ENCODE data around the gene TMBIM6.
A peak's percentile ranks its signal among the peaks of the same experiment; 100 is the strongest.

The TMBIM6 gene

GRCh38 chr12:49741882-49742620, 694 bp downstream of the TMBIM6 start:
- no peak for TF ChIP-seq FOXP2 (optimal IDR thresholded peaks at IDR 0.05; ENCODE audit: control extremely low read depth, extremely low read length, insufficient read depth)
- no peak for TF ChIP-seq POLR2AphosphoS5 (IDR thresholded peaks at IDR 0.05; ENCODE audit: borderline replicate concordance, low read depth, low read length)
- TF ChIP-seq EZH2 (IDR thresholded peaks at IDR 0.05), result no peak
- Histone ChIP-seq H3K27ac (peak overlapping the region; percentile 95), H3K36me3 (ENCODE audit: insufficient read depth, low read length) (peaks cover 15% of the 10 kb centered on the region), H3K9me3 (ENCODE audit: low read depth, low read length) (no peaks in the 10 kb centered on the region), H3K9ac (ENCODE audit: insufficient read length) (peak overlapping the region; percentile 96), H3K4me3 (peak overlapping the region; percentile 94)
- no peak for DNase-seq (ENCODE audit: low read depth, low spot score)

GRCh38 chr12:49744363-49744885, 3.1 kb downstream of the TMBIM6 start:
- TF ChIP-seq POLR2AphosphoS5 (IDR thresholded peaks at IDR 0.05; ENCODE audit: borderline replicate concordance, low read depth, low read length), result no peak
- TF ChIP-seq EZH2 (IDR thresholded peaks at IDR 0.05), result no peak
- TF ChIP-seq FOXP2 (optimal IDR thresholded peaks at IDR 0.05; ENCODE audit: control extremely low read depth, extremely low read length, insufficient read depth), result no peak
- no peaks in the 10 kb centered on the region for H3K9me3 ChIP-seq (ENCODE audit: low read depth, low read length)
- H3K36me3 ChIP-seq (ENCODE audit: insufficient read depth, low read length), result peaks cover 29% of the 10 kb centered on the region
- peak overlapping the region; percentile 44; the same call in 1 of the 2 replicates for H3K4me3 ChIP-seq
- H3K9ac ChIP-seq (ENCODE audit: insufficient read length), result no peak overlapping the region
- peak overlapping the region; percentile 23; the same call in 1 of the 2 replicates for H3K27ac ChIP-seq
- DNase-seq (ENCODE audit: low read depth, low spot score), result no peak

GRCh38 chr12:49748306-49748705, 6.9 kb downstream of the TMBIM6 start:
- Histone ChIP-seq H3K9ac (ENCODE audit: insufficient read length) (no peak overlapping the region), H3K27ac (no peak overlapping the region), H3K36me3 (ENCODE audit: insufficient read depth, low read length) (peaks cover 54% of the 10 kb centered on the region), H3K4me3 (no peak overlapping the region), H3K9me3 (ENCODE audit: low read depth, low read length) (no peaks in the 10 kb centered on the region)
- no peak for TF ChIP-seq FOXP2 (optimal IDR thresholded peaks at IDR 0.05; ENCODE audit: control extremely low read depth, extremely low read length, insufficient read depth)
- no peak for TF ChIP-seq POLR2AphosphoS5 (IDR thresholded peaks at IDR 0.05; ENCODE audit: borderline replicate concordance, low read depth, low read length)
- TF ChIP-seq EZH2 (IDR thresholded peaks at IDR 0.05), result no peak
- DNase-seq (ENCODE audit: low read depth, low spot score), result no peak

- TF ChIP-seq FOXP2 (optimal IDR thresholded peaks at IDR 0.05; ENCODE audit: control extremely low read depth, extremely low read length, insufficient read depth) (no peak), EZH2 (IDR thresholded peaks at IDR 0.05) (no peak), POLR2AphosphoS5 (IDR thresholded peaks at IDR 0.05; ENCODE audit: borderline replicate concordance, low read depth, low read length) (no peak)
- no peaks in the 10 kb centered on the region for H3K9me3 ChIP-seq (ENCODE audit: low read depth, low read length)
- no peak overlapping the region for H3K9ac ChIP-seq (ENCODE audit: insufficient read length)
- no peak overlapping the region for H3K27ac ChIP-seq
- no peak overlapping the region for H3K4me3 ChIP-seq
- no peak for DNase-seq (ENCODE audit: low read depth, low spot score)
- peaks cover 59% of the 10 kb centered on the region for H3K36me3 ChIP-seq (ENCODE audit: insufficient read depth, low read length)
These were observed 7.4 kb downstream of the TMBIM6 start for GRCh38 chr12:49748800-49749199.

- no peak for TF ChIP-seq POLR2AphosphoS5 (IDR thresholded peaks at IDR 0.05; ENCODE audit: borderline replicate concordance, low read depth, low read length)
- no peak for TF ChIP-seq EZH2 (IDR thresholded peaks at IDR 0.05)
- no peak for TF ChIP-seq FOXP2 (optimal IDR thresholded peaks at IDR 0.05; ENCODE audit: control extremely low read depth, extremely low read length, insufficient read depth)
- DNase-seq (ENCODE audit: low read depth, low spot score), result no peak
- peaks cover 65% of the 10 kb centered on the region for H3K36me3 ChIP-seq (ENCODE audit: insufficient read depth, low read length)
- no peaks in the 10 kb centered on the region for H3K9me3 ChIP-seq (ENCODE audit: low read depth, low read length)
- peak overlapping the region; percentile 75 for H3K27ac ChIP-seq
- H3K9ac ChIP-seq (ENCODE audit: insufficient read length), result peak overlapping the region; percentile 26
- no peak overlapping the region for H3K4me3 ChIP-seq
These were observed 9.0 kb downstream of the TMBIM6 start for GRCh38 chr12:49750027-49750995.

- DNase-seq (ENCODE audit: low read depth, low spot score), result no peak
- H3K27ac ChIP-seq, result peak overlapping the region; percentile 75; the same call in 1 of the 2 replicates
- H3K36me3 ChIP-seq (ENCODE audit: insufficient read depth, low read length), result peaks cover 71% of the 10 kb centered on the region
These were observed 9.6 kb downstream of the TMBIM6 start for GRCh38 chr12:49750996-49751393.

GRCh38 chr12:49761677-49762467, 20.5 kb downstream of the TMBIM6 start:
- TF ChIP-seq POLR2AphosphoS5 (IDR thresholded peaks at IDR 0.05; ENCODE audit: borderline replicate concordance, low read depth, low read length) (no peak), EZH2 (IDR thresholded peaks at IDR 0.05) (no peak), FOXP2 (optimal IDR thresholded peaks at IDR 0.05; ENCODE audit: control extremely low read depth, extremely low read length, insufficient read depth) (no peak)
- no peak for DNase-seq (ENCODE audit: low read depth, low spot score)
- Histone ChIP-seq H3K36me3 (ENCODE audit: insufficient read depth, low read length) (peaks cover 72% of the 10 kb centered on the region), H3K9ac (ENCODE audit: insufficient read length) (no peak overlapping the region), H3K9me3 (ENCODE audit: low read depth, low read length) (no peaks in the 10 kb centered on the region), H3K4me3 (no peak overlapping the region), H3K27ac (0 out of 2 replicates have a peak overlapping the region, but pooled peaks have one; percentile 27)

More at GRCh38 chr12:49750996-49751393, 9.6 kb downstream of the TMBIM6 start:
- no peaks in the 10 kb centered on the region for H3K9me3 ChIP-seq (ENCODE audit: low read depth, low read length)
- H3K4me3 ChIP-seq, result no peak overlapping the region
- TF ChIP-seq POLR2AphosphoS5 (IDR thresholded peaks at IDR 0.05; ENCODE audit: borderline replicate concordance, low read depth, low read length), result no peak
- no peak overlapping the region for H3K9ac ChIP-seq (ENCODE audit: insufficient read length)
